SW 1271 (cell line): ENCODE measurements around the gene MICALL1.
A peak's percentile ranks its signal among the peaks of the same experiment; 100 is the strongest.

Experiments used
- DNase-seq, 2 experiments: peaks; one replicate each; lab custom pipeline; 2025; lab: John Stamatoyannopoulos, UW

The MICALL1 gene

GRCh38 chr22:37906364-37907008 is 389 bp downstream of the MICALL1 start:
- DNase-seq = peak in 1 of 2 experiments; percentile 5

GRCh38 chr22:37907036-37907954 is 1.2 kb downstream of the MICALL1 start:
- DNase-seq = no peak

GRCh38 chr22:37909766-37910165 is 3.7 kb downstream of the MICALL1 start:
- no peak for DNase-seq

- no peak for DNase-seq
Measured at GRCh38 chr22:37910890-37911672, 5.0 kb downstream of the MICALL1 start.

DNA sequence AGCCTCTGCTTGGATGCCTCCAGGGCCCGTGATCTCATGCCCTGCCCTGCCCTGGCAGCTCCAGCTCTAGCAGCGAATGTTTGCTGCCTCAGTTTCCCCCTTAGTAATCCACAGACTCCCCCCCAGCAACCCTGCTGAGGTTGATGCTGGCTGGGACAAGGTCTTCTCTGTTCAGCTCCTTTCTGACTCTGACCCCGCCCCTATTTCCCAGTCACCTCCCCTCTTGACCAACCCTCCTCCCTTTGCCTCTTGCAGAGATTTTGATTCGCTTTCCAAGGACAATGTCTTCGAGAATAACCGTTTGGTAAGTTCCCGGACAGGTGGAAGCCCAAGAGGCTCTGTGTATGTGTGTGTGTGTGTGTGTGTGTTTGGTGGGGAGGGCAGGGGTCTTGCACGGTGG is 5.6 kb downstream of the MICALL1 start:
- no peak for DNase-seq

DNA sequence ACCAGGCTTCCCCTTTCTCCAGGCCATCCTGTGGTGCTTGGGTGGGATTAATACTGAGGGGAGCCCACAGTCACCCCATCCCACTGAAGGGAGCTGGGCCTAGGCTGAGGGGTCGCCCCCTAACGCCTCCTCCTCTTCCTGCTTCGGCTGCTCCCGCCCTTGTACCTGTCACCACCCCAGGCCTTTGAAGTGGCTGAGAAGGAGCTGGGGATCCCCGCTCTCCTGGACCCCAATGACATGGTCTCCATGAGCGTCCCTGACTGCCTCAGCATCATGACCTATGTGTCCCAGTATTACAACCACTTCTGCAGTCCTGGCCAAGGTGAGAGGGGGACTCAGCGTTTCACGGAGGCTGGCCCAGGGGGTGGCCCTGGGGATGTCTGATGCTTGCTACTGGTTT is 6.1 kb downstream of the MICALL1 start:
- DNase-seq = no peak

- no peak for DNase-seq
Measured at GRCh38 chr22:37913233-37913721, 7.2 kb downstream of the MICALL1 start.

DNA sequence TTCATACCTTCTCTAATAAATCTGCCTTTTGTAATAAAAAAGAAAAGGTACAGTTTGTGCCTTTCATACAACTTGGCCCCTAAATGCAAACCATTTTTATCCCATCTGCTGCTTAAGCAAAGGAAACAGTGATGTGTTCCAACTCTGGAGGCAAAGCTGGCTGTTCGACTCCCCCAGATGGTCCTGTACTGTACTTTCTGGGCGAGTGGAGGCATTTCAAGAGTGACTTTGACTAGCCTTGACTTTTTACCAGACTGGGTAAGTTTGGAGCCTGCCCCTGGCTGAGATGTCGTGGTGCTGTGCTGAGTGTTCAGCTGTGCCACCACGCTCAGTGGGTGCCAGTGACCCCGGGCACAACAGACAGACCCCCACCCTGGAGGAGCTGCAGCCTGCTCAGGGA is 10.2 kb downstream of the MICALL1 start:
- no peak for DNase-seq

GRCh38 chr22:37917874-37918548 is 11.9 kb downstream of the MICALL1 start:
- DNase-seq = no peak

- DNase-seq = no peak
Measured at GRCh38 chr22:37918580-37919270, 12.6 kb downstream of the MICALL1 start.

DNA sequence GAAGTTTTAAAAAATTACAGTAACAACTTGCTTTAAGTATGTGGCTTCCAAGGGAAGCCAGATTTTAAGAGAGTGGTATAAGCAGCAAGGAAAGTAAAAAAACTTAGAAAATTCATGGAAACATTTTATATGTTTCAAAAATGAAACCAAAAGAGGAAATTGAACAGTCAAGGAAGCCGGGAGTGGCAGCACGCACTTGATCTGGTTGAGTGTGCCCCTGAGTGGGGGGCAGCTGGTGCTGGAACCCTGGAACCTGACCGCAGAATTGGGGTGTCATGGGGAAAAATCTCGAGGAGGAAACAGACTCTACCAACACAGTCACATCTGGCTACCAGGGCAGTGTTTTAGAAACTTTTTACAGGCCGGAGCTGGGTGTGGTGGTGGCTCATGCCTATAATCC is 14.0 kb downstream of the MICALL1 start:
- no peak for DNase-seq

DNA sequence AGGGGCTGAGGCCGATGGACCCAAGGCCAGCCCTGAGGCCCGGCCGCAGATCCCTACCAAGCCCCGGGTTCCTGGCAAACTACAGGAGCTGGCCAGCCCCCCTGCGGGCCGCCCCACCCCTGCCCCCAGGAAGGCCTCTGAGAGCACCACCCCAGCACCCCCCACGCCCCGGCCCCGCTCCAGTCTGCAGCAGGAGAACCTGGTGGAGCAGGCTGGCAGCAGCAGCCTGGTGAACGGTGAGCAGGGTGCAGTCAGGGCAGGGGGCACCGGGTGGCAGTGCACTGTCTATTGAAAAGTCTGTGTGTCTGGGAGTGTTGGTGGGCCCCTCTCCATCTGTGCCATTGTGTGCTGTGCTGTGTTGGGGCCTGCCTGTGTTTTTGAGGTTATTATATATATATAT is 16.1 kb downstream of the MICALL1 start:
- DNase-seq = no peak

DNA sequence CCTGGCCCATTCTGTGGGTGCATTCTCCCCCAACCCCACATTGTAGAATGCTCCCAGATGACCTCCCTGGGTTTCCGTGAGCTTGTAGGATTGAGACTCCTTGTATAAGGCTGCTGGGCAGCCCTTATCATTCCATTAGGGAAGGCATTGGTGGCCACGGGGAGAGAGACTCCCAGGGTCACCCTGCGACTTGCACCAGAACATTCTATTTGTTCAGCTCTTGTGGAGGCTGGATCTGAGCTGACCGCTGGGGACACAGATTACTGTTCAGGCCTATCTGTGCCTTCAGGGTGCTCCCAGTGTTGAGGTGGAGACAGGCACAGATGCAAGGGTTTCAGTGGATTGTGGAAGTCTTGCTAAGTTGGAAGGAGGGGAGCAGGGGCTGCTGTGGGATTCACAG is 17.8 kb downstream of the MICALL1 start:
- DNase-seq = no peak

DNA sequence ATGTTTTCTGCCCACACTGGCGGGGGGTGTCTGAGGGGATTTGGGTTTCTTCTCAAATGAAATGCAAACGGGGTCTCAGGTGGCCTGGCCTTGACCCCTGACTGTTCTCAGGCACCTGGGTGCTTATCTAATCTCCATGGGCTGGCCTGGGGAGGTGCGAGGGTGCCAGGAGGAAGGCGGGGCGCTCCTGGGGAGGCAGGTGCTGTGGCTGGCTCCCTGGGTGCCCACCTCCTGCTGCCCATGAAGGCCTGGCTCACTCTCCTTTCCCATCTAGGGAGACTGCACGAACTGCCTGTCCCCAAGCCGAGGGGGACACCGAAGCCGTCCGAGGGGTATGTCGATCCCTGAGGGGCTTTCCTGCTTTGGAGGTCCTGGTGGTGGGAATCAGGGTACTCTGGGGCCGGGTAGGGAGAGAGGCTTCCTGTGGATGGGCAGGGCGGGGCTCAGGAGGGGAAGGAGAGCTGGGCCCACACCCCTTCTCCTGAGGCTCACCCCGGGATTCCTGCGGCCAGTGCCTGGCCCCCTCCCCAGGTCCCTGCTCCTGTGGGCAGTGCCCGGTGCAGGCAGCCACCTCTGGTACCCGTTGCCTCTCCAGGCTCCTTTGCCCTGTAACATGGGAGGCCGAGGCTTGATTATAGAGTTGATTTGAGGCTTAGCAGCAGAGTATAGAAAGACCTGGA is 18.4 kb downstream of the MICALL1 start:
- DNase-seq = no peak

GRCh38 chr22:37925330-37925729 is 19.2 kb downstream of the MICALL1 start:
- DNase-seq = no peak

DNA sequence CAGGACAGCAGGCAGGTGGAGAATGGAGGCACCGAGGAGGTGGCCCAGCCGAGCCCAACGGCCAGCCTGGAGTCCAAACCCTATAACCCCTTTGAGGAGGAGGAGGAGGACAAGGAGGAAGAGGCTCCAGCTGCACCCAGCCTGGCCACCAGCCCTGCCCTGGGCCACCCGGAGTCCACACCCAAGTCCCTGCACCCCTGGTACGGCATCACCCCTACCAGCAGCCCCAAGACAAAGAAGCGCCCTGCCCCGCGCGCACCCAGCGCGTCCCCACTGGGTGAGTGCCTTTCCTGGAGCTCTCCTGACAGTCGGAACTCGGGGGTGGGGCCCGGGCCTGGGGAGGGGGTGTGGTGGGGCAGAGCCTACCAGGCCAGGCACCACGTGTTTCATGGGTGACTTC is 19.7 kb downstream of the MICALL1 start:
- no peak for DNase-seq

DNA sequence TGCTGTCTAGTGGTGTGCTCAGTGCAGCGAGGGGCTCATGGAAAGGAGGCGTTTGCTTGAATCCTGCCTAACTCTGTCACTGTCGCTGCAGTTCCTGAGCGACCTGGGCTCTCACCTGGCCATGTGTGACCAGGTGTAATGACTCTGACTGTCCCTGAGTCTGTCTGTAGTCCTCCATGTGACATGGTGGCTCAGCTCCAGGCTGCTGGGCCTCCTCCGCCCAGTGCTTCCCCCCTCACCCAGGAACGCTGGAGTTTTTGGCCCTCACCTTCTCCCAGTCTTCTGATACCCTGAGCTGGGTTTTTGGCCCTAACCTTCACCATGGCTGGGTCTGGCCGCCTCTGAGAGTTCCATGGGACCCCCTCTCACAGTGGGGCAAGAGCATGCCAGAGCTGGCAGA is 20.3 kb downstream of the MICALL1 start:
- DNase-seq = no peak

DNA sequence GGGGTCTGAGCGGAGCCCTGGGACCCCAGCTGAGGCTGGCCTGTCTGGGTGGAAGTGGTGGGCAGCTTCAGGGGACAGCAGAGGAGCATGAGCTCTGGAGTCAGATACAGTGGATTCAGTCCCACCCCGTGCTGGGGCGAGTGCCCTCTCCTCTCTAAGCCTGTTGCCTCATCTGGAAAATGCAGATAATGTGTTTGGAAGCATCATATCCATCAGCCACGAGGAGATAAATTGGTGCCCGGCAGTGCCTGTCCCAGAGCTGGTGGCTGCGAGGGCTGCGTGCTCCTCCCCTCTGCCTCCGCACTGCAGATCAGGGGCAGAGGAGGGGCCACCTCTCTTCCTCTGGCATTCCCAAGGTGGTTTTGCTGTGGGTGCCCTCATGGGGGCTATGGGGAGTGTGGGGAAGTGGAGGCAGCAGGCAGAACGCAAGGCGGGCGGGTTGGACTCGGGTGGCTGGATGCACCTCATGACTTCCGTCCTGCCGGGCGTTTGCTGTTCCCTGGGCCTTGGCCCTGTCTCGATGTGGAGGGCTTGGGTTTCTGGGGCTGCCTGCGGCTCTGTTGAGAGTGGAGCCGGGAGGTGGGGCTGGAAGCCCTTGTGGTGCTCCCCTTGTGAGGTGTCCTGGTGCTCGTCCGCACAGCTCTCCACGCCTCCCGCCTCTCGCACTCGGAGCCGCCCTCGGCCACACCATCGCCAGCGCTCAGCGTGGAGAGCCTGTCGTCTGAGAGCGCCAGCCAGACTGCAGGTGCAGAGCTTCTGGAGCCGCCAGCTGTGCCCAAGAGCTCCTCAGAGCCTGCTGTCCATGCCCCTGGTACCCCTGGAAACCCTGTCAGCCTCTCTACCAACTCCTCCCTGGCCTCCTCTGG is 20.9 kb downstream of the MICALL1 start:
- DNase-seq = no peak

DNA sequence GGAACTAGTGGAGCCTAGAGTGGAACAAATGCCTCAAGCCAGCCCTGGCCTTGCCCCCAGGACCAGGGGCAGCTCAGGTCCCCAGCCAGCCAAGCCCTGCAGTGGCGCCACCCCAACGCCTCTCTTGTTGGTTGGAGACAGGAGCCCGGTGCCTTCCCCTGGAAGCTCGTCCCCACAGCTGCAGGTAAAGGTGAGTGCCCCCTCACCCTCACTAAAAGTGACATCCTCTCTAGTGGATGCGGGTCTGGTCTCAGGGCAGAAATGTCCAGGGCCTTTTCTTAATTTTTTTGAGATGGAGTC is 21.5 kb downstream of the MICALL1 start:
- DNase-seq = no peak

DNA sequence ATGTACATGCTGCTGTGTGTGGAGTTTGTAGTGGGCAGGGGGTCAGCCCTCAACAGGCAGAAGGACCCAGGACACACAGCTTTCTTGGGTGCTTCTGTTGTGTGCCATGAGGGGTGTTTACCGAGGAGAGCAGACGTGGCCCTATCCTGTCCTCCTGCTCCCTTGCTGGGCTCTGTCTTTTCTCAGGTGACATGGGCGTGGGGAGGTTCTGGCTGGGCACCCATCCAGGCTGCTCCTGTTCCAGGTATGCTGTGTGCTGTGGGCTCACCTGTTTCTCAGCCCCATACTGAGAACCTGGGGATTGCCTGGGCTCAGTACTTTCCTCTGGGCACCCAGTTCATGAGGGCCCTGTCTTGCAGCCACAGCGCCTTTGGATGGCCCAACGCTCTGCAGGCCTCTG is 23.3 kb downstream of the MICALL1 start:
- DNase-seq = no peak
